ENCODE measurements around the gene ITGA1.
A peak's percentile ranks its signal among the peaks of the same experiment; 100 is the strongest.

The ITGA1 gene

DNA sequence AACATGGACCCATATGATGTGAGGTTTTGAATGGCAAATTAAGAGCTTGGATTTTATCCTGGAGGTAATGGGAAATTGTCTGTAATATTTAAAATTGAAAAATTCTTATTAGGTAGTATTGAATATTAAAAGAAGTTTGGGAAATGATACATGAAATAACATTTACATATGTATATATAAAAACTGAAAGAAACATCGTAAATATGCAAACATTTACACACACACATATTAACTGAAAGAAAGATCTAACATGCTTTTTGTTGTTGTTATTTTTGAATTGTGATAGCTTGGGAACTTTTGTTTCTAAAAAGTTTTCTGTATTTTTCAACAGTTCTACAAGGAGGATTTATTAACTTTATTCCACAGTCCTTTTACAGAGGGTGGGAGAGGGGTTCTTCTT is 118.6 kb downstream of the ITGA1 start:
- no peak for DNase-seq

DNA sequence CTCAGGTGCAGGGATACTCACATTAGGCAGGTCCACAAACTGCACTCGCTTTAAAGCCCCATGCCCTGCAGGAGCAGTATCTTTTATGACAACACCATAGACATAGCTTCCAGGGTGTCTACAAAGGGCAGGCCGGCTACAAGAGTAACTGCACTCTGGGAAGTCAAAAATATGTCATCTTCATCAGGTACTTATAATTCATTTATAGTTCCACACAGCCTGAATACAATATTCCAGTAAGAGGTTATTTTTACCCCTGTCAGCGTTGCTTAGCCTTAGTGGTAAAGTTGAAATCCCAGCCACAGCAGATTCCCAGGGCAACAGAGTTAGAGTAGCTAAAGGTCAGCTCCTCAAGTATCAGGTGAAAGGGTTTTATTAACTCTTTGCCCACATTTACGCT is 119.1 kb downstream of the ITGA1 start:
- DNase-seq, result no peak

DNA sequence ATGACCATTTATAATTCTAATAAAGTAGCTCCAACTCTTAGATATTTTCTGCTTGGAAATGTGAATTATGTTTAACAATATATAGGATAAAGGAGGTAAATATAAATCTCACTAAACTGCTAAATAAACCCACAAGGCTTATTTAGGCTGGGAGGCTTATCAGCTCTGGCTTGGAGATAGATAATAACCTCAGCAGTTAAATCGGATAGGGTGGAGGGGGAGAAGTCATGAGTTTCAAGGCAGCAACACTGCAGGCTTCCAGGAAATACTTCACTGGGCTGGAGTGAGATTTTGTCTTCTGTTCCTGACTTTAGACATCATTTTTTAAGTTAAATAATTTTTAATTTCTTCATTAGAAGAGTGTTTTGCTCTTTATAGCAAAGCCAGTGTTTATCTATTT is 121.5 kb downstream of the ITGA1 start:
- no peak for DNase-seq

DNA sequence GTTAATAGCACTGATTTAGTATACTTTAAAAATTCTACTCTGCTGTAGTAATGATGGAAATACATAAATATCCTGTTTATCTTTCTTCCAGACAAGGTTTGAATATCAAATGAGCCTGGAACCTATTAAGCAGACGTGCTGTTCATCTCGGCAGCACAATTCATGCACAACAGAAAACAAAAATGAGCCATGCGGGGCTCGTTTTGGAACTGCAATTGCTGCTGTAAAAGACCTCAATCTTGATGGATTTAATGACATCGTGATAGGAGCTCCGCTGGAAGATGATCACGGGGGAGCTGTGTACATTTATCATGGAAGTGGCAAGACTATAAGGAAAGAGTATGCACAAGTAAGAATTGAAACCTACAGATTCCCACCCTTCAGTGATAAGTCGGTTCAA is 122.4 kb downstream of the ITGA1 start:
- DNase-seq, result no peak

DNA sequence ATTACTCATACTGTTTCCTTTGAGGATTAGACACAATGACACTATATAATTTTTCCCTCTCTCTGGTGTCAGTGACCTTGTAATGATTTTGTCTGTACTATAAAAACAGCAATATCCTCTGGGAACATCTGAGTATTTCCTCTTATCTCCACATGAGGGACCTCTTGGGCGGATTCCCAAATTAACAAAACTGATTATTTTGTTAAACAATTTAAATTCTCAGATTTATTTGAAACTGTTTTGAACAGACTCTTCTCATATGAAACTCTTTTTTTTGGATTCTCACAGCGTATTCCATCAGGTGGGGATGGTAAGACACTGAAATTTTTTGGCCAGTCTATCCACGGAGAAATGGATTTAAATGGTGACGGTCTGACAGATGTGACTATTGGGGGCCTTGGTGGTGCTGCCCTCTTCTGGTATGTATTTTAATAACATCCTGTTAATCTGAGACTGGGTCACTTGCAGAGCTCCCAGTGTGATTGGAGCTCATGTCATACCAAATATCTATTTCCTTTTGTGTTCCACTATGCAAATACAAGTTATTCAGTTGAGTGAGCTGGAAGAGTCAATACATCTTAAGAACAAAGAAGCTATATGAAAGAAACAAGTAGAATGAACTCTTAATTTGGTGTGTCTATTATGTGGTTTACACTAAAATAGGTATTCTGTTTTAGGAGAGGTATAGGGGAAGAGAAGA is 127.6 kb downstream of the ITGA1 start:
- DNase-seq, result peak; percentile 61

DNA sequence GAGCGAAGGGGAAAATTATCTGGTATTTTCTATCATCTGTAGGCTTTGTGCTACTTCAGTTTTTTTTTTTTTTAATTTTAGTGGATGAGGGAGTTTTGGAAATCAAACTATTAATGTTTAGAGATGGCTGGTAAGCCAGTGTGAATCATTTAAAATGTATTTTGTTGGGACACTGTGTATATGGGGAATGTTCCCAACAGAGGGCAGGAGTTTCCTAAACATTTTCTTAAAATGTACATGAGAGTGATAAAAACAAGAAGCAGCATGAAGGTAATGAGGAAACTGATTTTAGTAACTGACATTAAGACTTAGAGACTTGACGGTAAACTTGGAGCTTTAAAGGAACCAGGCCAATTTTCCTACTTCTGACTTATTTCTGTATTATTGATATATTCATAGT is 133.2 kb downstream of the ITGA1 start:
- no peak for DNase-seq

DNA sequence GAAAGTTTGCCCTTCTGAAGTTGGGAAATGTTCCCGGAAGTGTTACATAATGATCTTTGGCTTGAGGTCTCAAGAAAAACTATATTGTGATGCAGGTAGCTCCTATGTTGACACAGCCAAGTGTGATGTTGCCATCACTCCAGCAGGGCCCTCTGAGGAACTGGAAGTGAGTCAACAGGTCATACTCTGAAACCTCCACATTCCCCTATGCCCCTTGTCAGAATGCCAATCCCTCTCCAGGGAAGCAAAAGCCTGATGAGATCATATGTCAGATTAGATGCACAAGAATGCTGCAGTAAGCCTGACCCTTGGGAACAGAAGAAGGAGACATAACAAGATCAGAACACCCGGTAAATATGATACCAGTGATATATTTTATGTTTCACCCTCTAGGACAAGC is 134.7 kb downstream of the ITGA1 start:
- peak; percentile 39 for DNase-seq

DNA sequence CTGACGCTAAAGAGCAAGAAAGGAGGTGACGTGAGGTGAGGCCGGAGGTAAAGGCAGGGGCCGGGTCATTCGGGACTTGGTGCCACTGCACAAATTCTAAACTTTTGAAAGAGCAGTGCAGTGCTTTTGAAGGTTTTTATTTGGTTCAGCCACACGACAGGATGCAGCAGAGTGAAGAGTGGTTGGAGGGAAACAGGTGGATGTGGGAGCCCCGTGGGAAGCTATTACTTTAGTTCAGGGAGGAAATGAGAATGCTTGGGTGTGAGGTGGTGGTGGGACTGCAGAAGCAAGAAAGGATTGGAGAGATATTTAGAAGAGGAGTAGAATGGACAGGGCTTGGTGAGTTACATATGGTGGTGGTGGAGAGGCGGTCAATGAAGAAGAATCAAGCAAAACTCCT is 136.7 kb downstream of the ITGA1 start:
- no peak for DNase-seq

DNA sequence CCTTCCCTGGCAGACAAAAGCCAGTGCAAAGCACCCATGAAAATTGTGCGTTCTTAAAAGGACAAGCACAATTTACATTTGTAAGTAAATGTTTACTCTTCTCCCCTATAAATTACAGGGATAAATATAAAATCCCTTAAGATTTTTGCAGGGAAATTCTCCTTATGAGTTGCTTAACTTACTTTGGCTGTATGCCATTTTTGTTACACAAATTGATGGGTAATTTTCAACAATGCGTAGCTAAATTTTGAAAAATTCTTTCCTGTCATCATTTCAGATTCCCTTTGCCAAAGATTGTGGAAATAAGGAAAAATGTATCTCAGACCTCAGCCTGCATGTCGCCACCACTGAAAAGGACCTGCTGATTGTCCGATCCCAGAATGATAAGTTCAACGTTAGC is 137.3 kb downstream of the ITGA1 start:
- DNase-seq, result no peak

DNA sequence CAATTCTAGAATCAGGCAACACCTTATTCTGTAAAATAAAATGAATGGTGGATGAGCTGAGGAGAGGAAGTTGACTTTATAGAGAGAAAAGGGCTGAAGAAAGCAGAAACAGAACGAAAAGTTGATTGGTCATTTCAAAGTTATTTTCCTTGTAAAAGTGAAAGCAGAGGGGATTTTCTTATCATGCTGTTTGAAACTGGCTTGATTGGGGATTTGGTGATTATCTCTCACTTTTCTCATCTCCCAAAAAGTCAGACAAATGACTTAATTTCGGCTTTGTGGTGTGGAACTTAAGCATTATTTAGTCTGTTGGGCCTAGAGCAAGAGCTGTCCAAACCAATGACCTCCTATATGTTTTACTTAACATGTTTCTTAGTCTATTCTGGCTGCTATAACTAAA is 141.0 kb downstream of the ITGA1 start:
- no peak for DNase-seq

DNA sequence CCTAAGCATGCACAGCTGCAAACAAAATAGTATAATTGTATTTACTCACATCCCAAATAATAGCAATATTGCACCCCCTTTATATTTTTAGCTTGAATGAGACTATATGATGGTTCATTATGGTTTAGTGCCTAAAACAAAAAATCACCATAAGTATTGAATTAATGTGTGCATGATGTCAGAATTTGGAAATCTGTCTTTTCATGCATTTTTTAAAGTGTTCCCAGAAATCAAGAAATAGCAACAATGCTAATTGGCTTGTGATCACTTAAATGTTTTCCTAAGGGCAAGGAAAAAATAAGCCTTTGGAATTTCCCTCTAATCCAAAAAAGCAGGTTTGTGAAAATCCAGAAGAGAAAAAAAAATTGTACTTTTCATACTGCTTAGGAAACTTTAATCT is 150.5 kb downstream of the ITGA1 start:
- DNase-seq, result no peak

DNA sequence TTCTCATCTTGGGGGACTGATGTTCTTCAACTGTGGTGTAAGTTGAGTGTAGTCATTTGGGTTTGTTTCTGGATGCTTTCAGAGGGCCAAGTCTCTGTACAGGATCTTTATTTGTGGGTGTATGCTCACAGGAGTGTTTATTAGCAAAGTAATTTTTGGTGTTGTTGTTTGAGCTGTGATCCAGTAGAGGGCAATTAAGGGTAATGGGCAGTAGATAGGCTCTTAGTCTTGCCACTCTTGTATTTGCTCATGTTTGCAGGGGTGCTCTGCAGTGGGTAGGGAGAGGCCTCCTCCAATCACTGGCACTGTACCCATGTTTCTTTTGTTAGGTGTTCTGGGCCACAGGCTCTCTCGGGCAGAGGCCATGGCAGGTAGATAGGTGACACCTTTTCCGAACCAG is 155.6 kb downstream of the ITGA1 start:
- no peak for DNase-seq

DNA sequence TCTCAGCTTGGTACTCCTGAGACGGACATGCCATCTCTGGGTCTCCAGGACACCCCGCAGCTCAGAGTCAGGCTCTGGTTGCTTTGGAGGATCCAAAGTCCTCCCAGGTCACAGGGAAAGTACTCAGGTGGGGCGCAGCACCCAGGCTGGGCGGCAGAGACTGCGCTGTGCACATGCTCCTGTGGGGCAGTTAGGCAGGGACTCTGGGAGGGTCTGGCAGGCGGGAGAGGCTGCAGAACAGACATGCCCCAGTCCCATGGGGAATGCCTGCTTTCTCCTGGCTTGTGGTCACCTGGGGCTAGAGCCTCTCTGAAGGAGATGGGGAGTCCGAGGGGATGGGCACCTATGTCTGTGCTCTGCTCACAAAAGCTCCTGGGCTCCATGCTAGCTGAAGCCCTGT is 156.1 kb downstream of the ITGA1 start:
- no peak for DNase-seq

DNA sequence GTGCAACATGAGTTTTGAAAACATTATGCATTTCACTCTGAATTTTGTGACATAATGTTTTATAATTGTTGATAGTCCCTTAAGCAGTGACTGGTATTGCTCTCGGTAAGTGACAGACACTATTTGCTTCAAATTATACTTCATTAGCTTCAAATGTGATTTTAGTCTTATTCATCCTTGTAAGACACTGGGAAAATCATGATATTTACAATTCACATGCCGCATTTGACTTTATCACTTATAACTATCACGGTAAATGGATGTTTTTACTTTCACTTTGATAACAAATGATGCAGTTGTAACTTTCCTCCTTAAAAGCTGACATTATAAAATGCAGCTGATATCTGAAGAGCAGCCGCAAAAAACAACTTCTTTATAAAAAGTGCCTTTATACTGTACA is 157.3 kb downstream of the ITGA1 start:
- no peak for DNase-seq

DNA sequence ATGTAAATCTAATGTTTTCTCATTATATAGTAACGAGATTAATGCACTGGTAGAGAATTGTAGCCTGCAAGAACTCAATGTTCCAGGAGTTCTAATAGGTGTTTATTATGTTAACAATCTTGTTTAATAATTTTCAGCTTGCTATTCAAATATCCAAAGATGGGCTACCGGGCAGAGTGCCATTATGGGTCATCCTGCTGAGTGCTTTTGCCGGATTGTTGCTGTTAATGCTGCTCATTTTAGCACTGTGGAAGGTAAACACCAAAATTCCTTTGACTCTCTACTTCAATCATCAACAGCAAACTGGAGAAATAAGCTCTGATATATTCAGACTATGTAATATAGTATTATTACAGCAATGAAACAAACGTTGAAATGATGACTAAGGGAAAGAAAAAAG is 159.5 kb downstream of the ITGA1 start:
- DNase-seq, result no peak

DNA sequence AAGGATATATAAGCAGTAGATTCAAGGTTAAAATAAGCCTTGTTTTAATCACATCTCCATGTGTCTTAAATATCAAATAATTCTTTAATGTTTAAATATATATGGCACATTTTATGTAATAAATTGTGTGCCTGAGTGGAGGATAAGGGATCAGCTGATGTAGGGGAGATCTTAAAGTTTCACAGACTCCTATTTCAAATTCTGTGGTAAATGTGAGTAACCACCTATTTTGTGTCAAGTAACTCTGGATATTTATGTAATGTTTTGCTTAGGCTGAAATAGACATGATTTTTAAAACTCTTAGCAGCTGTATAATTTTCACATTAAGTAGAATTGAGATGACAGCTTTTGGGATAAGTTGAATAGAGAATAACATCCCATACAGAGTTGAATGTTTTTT is 160.1 kb downstream of the ITGA1 start:
- DNase-seq, result no peak

DNA sequence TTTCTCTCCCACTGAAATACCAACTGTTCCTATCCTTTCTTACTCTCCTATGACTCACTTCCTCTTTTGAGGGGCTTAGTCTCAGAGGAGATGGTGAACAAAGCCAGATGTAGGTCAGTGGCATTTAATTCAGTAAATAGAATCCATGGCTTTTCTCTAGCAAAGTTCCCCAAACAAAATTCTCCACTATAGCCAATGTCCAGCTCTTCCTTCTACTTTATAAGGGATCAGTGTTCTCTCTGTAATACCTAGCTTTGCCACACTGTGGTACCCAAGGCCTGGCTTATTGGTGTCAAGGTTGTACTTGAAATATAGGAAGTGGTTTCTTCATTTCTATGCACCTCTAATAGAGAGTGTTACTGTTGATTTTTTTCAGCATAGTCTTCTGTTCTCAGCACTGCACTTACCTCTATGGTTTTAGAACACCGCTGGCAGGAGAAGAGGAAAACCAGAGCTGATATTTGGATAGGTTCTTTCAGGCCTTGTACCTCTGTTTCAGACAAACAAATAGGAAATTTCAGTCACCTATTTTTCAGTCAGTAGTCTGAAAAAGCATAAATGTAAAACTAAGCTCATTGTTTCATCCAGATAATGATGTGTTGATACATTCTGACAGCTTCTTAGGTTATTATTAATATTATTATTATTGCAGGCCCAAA is 160.8 kb downstream of the ITGA1 start:
- peak; percentile 73 for DNase-seq

DNA sequence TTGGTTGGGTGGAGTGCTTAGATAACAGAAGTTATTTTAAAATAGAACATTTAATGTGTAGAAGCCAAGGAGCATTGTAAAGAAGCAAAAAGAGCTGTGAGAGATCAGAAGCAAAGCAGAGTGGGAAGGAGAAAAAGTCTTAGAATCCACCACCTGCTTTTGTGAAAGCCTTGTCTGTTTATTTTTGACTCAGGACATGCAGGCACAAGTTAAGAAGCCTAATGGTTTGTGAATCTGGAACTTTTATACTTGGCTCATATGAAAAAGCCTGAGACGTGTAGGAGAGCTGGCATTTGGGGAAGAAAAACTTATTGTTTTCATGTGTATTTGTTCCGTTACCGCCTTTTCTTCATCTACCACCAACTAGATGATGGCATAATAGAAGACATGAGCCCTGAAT is 163.0 kb downstream of the ITGA1 start:
- DNase-seq, result no peak

DNA sequence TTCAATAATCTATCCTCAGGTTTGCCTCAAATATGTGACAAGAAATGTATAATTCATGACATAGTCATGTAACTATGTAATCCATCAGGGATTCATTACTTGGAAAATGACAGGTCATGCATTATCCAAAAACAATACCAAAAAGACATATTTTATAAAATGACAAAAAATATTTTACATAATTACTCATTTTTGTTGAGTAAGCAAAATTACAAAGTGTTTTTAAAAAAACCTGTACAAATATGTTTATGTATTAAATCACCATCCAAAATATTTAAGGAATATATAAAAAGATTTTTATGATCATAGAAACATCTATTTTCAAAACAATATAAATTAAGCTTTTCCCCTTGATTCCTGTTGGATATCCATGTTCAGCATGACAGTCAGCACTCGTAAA is 164.8 kb downstream of the ITGA1 start:
- DNase-seq, result no peak

DNA sequence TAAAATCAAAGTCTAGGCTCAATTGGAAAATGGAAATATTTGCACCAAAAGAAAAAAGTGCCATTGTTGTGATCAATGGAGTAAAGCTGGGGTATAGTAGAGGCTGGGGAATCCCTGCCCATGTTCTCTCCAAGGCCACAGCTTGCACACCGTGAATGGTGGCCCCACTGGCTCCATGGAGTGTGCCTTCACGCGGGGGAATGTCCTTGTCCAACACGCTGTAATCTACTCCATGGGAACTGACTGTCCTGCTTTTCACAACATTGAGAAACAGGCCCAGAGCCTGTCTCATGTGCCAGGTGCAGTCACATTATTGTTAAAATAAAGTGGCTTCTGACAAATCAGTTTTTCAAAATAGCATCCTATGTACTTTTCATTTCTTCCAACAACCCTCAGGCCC is 168.3 kb downstream of the ITGA1 start:
- DNase-seq, result no peak

DNA sequence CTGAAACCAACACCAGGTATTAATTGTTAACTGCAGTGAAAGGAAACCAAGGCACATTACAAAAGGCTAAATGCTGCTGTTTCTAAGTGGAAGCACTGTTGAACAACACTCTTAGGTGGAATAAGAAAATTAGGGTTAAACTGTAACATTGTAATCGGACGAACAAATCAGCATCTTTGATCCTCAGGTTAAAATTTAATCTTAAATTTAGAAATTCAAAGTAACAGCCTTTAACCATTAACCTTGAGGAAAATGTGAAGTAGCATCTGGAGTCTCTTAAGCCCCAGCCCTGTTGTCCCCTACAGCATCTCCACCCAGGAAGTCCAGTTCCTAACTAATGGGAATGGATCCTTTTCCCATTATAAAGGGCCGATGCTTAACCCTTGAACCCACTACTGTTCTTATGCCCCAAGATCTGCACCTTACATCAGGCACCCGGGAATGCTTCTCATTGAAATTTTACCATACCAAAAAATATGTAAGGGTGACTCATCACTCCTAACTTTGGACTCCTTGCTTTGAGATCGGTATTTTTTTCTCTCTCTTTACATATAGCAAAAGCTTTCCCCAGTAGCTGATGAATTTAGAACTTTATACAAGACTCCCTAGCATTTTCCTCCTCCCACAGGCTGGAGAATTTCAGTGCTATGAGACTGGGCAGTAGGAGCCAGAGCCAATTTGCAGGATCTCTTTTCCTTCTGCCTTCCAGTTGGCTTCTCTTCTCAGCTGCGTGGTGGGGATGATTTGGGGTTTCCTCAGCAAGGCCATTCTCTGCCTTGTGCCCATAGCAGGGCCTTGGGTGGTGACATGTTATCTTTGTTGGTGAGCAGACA is 169.4 kb downstream of the ITGA1 start:
- DNase-seq, result no peak

DNA sequence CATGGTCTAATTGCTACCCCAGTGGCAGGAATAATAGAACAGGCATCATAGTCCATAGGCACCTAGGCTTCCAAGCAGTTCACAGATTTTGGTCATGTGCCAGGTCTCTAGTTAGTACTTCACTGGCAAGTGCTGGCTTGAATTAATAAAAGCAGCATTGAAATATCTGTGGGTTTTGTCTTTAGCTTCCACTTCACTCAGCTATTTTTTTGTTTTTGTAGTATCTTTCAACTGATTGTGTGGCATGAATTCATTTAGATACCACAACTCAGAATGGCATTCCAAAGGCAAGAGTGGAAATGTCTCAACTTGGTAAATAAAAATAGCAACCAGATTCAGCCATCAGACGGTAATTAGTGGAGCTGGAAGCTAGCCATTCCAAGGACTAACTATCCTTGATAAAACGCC is 173.6 kb downstream of the ITGA1 start:
- DNase-seq, result peak; percentile 73

DNA sequence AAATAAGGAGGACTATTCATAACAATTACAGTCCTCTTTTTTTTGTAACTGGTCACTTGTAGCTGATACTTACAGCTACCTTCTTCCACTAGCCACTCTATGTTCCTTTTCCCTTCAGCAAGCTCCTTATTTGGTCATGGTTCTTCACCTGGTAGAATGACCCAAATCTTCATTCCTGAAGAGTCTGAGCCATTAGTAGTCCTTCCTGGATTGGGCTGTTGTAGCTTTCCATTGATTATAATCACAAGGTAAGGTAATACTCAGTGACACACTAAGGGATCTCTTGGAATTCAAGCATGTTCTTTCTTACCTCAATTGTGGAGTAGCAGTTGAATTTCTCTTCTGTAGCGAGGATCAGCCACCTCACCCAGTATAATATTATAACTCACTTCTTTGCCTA is 175.9 kb downstream of the ITGA1 start:
- no peak for DNase-seq

DNA sequence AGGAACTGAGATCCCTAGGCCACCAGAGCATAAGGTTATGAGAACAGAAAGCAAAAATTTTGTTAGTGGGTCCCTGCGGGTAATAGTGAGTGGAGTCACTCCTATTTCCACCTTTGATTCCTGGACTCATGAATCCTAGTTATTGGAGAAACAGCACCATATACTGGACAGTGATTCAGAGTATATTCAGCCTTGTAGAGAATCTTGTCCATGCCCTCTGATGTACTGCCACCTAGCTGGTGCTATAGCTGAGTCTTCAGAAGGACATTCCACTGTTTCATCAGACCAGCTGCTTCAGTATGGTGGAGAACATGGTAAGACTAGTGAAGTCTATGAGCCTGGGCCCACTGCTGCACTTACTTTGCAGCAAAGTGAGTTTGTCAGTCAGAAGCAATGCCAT is 176.4 kb downstream of the ITGA1 start:
- DNase-seq, result no peak
